CD4-positive, alpha-beta T cell treated with Interleukin-4 for 1 hour (primary cell): Measurements from ENCODE around the gene FRMD8.

ENCODE experiments used
- DNase-seq, 2 donors: peaks; one replicate each; pipeline ENCODE4 v3.0.0-alpha.2; 2020 to 2022

Gene FRMD8

DNA sequence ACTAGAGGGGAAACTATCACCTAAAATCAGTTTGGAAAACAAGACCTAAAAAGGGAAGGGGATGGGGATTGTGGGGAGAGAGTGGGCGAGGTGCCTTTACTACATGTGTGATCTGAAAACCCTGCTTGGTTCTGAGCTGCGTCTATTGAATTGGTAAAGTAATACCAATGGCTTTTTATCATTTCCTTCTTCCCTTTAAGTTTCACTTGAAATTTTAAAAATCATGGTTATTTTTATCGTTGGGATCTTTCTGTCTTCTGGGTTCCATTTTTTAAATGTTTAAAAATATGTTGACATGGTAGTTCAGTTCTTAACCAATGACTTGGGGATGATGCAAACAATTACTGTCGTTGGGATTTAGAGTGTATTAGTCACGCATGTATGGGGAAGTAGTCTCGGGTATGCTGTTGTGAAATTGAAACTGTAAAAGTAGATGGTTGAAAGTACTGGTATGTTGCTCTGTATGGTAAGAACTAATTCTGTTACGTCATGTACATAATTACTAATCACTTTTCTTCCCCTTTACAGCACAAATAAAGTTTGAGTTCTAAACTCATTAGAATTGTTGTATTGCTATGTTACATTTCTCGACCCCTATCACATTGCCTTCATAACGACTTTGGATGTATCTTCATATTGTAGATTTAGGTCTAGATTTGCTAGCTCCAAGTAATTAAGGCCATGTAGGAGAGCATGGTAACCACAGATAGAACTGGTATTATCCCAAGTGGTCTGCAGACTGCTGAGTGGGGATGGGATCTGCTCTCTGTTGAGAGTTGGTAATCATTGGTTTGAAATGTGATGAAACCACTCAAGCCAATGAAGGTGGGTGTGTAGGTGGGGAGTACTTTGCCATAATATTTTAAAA is 39.8 kb downstream of the FRMD8 start:
- peak; percentile 58 to 89 for DNase-seq

DNA sequence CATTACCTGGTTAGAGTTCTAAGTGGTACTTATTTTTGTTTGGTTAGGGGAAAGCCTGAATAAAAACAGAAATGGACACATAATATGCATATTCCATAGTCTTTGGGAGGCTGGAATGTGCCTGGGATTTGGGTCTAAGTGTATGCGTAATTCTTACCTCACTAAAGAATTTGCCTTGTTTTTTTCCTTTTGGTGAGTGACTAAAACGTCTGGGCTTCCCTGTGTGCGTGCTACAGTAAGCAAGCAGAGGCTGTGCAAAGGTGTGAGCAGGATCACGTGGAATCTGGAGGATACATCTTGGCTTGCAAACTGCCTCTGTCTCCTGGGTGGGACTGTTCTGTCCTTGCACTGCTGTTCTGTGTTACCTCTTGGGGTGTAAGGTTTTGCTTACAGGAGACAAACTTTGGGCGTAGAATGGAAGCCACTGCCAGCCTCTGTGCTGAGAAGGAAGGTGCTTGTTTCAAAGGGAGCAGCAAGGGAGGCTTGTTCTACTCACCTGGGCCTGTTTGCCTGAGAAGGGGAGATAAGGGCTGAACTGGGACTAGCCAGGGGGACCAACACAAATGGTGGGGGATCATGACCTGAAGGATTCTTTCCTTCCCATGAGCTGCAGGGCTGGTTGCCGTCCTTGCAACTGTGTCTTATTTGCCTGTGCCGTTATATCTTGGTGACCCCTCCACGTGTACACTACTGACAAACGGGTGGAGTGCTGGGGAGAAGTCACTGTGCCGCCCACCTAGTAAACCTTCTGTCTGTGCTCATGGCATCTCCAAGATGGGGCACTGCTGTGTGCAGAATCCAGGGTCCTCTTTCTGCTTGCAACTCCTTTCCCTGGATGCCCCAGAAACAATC is 40.6 kb downstream of the FRMD8 start:
- peak; percentile 74 to 75 for DNase-seq

DNA sequence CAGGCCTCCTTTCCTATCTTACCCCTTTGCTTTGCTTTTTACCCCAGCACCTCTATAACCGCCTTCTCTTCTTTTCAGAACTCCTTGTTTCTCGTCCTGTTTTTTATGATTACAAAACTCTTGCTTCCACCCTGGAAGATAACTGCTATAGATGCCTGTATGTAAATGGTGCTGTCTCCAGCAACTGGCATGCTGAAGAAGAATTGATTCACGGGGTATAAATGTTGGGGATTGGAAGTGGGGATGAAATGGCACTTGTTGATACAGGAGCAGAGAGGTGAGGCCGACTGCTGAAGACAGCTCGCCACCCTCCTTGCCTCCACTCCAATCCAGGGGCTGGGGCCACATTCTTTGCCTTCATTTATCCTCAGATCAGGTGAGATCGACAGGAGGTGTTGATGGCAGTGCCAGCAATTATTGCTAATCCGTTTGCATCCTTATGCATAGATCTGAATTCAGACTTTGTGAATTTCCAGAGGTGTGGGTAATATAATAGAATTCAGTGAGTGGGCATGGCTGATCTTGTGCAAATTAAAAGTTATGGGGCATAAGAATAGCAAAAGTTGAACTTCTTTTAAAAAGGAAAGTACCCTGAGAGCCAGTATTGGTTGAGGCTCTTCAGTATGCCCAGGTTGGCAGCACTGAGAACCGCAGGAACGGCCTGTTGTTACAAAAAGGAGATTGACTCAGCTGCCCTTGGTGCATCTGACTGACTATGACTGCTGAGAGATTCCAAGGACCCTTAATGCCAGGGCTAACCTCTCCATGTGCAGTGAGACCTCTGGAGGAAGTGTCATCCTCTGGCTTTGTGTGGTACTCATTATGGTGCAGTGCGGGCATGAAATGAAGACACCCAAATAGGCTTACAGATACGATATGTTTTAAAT is 41.5 kb downstream of the FRMD8 start:
- peak; percentile 57 to 66 for DNase-seq

DNA sequence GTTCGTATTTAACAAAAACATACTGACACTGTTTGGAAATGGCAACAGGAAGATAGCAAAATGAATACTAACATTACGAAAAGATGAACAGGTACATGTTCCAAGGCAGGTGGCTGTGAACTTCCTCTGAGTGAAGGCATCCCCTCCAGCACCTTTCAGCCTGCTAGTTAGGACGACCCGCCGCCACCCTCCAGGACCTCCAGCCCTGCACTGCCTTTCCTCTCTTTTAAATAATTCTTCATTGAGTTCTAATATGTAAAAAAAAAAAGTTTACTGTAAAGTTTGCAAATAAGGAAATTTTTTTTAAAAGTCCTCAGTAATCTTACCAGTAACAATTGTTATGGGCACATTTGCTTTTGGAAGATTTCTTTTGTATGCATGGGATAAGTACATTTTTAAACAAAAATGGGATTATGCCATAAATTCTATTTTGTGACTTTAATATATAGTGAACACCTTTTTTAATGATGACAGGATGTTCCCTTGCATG is 42.2 kb downstream of the FRMD8 start:
- no peak for DNase-seq

DNA sequence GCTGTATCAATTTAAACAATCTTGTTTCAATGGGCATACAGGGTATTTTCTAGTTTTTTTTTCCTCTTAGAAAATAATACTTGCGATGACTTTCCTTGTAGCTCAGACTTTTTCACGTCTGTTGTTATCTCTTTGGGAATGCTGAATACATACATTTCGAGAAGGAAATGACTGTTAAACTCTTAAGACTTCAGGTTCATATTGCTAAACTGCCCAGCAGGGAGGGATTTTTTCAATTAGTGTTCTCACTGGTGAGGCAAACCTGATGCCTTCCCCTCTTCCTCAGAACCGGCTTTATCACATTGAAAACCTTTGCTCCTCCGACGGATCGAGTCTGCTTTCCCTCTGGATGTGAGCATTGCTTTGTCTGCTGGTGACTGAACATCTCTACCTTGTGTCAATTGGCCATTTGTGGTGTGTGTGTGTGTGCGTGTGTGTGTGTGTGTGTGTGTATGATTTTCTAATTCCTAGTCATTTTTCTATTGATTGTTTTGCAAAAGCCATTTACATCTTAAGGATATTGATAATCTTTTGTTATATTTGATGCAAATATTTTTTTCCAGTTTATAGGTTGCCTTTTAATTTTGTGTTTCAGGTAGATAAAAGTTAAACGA is 42.7 kb downstream of the FRMD8 start:
- DNase-seq = peak in 1 of 2 donors; percentile 43

DNA sequence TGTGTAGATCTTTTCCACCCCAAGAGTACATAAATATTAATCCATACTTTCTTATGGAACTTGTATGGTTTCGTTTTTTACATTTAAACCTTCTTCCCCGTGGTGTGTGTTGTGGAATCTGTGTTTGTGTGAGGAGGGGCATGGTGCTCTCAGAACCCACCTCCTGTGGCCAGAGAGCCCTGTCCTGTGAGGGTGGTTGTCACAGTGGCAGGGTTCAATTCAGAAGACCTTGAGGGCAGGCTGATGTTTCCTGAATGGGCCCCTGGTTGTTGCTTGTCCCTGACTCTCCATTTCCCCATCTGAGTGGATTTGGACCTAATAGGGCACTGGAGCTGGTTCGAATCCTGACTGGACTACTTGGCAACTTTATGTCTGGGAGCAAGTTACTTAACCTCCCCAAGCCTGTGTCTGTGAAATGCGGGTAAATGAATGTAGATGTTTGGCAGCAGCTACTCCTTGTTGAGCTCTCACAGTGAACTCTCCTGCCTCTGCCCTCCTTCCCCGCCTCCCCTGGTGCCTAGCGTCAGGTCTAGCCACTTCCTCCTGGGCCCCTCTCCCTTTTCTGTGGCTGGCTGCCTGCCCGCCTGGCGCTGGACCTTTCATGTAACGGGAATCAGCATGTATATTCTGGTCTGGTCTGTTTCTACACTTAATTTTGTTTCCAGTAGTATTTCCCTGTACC is 43.4 kb downstream of the FRMD8 start:
- peak; percentile 69 to 72 for DNase-seq

DNA sequence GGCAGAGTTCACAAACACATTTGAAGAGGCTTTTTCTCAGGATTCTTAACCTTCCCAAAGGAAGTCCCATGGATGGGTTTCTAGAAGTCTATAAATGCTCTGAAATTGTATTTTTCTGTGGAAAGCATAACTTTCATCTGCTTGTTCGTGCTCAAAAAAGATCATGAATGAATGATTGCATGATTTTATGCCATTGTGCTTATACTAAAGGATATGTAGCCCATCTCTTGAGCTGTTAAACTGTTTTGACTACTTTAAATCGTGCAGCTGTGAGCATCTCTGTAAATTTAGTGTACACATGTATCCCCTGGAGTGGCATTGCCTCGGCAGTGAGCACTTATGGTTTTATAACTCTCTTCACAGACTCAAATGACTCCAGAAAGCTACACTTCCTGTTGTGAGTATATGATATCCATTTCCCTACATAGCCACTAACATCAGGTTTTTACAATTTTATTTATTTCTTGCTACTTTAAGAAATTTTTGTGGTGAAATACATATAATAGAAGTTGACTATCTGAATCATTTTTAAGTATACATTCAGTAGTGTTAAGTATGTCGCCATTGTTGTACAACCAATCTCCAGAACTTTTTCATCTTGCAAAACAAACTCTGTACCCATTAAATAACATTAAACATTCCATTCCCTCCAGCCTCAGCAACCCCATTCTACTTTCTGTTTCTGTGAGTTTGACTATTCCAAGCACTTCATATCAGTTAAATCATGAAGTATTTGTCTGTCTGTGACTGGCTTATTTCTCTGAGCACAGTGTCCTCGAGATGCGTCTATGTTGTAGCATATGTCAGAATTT is 44.2 kb downstream of the FRMD8 start:
- peak; percentile 11 to 58 for DNase-seq

DNA sequence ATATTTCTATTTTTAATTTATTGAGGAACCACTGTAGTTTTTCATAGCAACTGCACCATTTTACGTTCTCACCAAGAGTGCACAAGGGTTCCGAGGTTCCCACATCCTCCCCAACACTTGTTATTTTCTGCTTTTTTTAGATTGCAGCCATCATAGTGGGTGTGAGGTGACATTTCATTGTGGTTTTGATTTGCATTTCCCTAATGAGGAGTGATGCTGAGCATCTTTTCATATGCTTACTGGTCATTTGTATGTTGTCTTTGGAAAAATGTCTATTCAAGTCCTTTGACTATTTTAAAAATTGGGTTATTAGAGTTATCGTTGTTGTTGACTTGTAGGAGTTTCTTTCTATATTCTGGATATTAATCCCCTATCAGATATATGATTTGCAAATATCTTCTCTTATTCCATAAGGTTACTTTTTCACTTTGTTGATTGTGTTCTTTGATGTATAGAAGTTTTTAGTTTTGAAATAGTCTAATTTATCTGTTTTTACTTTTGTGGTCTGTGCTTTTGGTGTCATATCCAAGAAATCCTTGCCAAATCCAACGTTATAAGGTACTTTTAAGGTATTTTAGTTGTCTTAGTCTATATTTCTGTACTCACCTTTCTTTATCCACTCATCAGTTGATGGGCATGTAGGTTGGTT is 45.1 kb downstream of the FRMD8 start:
- DNase-seq = peak; percentile 68 to 82

DNA sequence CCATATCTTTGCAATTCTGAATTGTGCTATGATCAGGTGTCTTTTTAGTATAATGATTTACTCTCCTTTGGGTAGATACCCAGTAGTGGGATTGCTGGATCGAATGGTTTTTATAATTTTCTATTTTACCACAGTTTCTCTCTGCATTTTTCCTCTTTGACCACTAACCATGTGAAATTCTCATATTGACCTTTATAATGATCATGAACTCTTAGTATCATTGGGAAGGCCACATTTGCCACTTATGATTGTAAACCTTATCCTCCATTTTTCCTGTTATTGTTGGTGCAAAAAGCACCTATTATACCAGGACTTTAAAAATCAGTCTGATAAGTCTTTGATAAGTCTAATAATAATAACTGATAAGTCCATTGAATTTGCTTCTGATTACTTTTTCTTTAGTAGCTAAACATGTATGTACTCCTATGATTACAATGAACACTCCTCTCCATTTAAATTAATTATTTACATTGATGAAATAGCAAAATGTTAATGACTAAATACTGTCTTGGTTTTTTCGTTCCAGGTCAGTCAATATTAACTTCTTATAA is 45.7 kb downstream of the FRMD8 start:
- DNase-seq = no peak

DNA sequence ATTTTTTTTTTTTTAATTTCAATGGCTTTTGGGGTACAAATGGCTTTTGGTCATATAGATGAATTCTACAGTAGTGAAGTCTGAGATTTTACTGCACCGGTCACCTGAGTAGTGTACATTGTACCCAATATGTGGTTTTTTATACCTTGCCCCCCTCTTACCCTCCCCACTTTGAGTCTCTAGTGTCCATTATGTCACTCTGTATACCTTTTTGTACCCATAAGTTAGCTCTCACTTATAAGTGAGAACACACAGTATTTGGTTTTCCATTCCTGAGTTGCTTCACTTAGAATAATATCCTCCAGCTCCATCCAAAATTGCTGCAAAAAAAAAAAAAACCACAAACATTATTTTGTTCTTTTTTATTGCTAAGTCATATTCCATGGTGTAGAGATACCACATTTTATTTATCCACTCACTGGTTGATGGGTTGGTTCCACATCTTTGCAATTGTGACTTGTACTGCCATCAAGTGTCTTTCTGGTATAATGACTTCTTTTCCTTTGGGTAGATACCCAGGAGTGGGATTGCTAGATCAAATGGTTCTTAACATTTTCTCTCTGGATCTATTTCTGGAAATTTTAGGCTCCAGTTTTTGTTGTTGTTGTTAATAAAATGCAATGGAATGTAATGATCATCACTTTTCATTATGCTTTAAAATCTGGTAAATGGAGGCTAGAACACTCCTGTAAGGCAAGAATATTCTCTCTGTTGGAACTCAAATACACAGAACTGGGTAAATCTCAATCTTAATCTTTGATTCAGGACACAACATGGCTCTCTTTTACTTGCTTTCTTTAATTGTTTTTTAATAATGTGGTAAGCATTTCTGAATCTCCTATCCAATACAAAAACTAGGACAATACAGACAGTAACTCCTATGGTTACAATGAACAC is 46.5 kb downstream of the FRMD8 start:
- peak in 1 of 2 donors; percentile 73 for DNase-seq

DNA sequence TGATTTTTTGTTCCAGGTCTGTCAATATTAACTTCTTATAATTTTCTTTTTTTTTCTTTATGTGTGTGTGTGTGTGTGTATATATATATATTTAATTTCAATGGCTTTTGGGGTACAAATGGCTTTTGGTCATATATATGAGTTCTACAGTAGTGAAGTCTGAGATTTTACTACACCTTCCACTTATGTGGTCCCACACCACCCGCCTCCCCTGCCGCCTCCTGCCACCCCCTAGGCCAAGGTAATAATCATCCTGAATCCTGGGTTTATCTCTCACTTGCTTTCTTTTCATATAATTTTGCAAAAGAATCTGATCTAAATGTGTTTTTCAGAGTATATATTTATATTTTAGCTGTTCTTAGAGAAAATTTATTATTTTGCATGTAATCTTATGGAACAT is 47.2 kb downstream of the FRMD8 start:
- no peak for DNase-seq

DNA sequence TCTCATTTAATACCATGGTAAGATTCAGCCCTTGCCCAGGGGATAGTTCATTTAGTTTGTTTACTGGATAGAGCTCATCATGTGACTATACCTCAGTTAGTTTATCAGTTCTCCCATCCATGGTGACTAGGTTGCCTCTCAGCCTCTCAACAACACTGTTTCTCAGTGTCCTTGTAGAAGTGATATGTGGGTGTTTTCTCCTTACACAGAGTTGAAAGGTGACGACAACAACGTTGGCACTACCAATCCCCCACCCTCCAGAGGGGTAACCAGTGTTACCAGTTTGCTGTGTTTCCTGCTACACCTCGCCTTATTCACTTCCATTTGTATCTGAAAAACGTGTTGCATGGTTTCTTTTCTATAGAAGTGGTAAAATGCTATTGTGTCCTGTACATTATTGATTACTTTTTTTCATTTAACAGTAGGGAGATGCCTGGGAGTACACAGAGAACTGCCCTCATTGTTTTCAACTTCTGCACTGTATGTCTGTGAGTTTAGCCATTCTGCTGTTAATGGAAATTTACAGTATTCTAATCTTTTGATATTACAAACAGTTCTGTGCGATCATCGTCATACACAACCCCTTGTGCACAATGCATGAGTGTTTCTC is 47.7 kb downstream of the FRMD8 start:
- DNase-seq = no peak

DNA sequence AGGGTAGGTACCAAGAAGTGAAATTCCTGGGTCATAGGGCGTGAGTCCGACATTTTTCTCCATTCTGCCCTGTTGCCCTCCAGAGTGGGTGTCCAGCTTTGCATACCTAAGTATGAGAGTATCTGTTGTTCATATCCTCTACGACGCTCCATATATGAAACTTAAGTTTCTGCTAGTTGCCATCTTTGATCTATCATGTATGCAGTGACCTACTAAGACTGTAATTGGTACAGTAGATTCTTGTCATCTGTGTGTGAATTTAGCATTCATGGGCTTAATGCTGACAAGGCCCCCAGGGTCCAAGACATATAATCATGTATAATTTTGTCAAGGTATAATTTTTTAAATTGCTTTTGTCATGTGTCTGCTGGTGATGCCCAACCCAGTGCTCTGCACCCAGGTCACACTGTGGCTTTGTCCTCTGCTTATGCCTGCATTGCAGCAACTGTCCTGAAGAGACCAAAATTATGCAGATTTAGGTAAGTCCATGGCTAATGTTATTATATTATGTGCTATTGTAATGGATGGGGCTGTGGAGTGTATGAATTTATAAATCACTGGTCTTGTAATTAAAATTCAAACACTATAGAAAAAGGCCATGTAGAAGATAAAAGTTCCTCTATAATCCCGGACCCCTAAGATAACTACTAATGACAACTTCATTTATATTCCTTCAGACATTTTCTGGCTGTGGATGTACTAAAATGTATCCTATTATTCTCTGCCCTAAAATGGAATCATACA is 48.4 kb downstream of the FRMD8 start:
- DNase-seq = no peak

DNA sequence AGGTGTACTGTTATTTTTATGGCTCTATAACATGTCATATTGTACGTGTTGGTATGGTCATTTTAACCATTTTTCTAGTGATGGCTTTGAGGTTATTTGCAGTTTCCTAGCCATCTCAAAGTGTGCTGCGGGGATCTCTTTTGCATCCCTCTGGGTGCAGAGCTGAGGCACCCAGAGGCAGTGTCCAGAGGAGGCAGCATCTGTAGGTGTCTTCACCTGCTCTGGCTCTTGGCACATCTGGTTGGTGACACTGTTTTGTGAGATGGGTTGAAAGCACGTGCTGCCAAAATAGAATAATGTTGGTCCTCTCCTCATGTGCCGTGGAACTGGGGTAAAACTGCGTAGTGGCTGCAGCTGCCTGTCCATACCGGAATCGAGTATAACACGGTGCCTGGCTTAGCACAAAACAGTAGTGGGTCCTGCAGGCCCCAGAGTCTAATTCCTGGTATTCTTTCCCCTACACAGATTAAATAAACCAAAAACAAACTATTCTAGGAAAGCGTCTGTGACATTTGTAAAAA is 49.0 kb downstream of the FRMD8 start:
- no peak for DNase-seq

DNA sequence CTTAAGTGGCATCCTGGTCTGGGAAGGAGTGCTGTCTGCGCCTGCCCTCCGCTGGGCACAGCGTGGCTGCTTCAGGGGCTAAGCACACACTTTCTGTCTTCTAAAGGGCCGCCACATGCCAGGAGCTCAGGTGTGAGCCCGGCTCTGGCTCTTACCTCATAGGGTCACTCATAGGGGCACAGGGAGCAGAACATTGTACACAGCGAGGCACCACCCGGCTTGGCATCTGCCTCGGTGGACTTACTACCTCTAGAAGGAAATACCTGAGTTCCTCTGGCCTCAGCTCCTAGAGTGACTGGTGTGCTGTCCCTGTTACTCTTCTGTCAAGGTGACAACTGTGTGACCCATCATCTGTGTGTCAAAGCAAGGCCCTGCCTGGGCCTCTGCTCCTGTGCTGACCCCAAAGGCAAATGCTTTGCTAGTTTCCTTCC is 49.6 kb downstream of the FRMD8 start:
- no peak for DNase-seq

DNA sequence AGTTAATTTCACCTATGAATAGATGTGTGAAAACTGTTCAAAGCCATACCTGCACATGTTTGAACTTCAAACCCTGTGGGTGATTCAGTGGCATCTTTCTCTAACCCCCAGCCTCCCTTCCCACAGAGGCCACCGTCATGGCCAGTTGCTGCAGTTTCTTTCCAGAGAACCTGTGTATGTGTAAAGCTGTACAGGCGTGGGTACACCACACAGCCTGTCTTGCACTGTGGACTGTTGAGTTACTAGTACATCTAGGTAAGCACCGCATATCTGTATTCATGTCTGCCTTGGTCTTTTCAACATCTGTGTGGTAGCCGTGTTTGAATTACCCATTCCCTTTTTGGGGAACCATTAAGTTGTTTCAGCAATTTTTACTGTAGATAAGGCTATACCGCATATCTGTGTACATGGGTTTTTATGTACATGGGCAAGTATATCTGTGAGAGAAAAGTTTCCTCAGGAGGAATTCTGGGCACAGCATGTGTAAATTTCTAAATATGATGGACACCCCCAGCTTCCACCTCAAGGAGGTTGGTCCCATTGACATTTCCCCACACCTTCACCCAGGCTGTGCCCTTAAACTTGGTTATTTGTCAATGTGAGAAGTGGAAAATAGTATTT is 50.1 kb downstream of the FRMD8 start:
- no peak for DNase-seq
